ENCODE results near the gene EPHA6.

EPHA6 gene

DNA sequence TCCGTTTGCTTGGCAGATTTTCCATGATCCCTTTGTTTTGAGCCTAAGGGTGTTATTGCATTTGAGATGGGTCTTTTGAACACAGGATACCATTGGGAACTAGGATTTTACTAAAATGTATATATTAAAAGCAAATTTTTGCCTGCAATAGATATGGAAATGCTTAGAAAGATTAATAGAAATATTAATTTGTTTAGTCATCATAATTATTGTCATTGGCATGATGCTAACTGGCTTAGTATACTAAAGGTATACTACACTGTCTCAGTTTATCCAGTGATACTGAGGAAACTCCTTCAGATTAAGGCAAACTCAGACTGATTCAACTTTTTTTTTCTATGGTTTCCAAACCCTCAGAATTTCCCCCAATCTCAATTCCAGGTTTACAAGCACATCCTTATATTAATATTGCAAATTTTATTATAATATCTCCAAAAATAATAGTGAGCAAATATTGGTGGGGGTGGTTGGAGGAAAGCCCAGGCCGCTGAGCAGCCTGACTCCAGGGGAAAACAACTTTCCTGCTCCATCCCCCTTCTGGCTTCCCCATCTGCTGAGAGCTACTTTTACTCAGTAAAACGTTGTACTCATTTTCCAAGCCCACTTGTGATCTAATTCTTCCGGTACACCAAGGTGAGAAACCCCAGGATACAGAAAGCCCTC lies 291.7 kb downstream of the EPHA6 start:
- no peak overlapping the region for H3K4me3 ChIP-seq (ENCODE audit: low read depth, low read length)
- TF ChIP-seq, protein P1, sequence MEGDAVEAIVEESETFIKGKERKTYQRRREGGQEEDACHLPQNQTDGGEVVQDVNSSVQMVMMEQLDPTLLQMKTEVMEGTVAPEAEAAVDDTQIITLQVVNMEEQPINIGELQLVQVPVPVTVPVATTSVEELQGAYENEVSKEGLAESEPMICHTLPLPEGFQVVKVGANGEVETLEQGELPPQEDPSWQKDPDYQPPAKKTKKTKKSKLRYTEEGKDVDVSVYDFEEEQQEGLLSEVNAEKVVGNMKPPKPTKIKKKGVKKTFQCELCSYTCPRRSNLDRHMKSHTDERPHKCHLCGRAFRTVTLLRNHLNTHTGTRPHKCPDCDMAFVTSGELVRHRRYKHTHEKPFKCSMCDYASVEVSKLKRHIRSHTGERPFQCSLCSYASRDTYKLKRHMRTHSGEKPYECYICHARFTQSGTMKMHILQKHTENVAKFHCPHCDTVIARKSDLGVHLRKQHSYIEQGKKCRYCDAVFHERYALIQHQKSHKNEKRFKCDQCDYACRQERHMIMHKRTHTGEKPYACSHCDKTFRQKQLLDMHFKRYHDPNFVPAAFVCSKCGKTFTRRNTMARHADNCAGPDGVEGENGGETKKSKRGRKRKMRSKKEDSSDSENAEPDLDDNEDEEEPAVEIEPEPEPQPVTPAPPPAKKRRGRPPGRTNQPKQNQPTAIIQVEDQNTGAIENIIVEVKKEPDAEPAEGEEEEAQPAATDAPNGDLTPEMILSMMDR (IDR thresholded peaks at IDR 0.05; ENCODE audit: insufficient read depth, low read depth, low read length, missing control alignments), result no peak
- no peak for DNase-seq (ENCODE audit: low read depth)

DNA sequence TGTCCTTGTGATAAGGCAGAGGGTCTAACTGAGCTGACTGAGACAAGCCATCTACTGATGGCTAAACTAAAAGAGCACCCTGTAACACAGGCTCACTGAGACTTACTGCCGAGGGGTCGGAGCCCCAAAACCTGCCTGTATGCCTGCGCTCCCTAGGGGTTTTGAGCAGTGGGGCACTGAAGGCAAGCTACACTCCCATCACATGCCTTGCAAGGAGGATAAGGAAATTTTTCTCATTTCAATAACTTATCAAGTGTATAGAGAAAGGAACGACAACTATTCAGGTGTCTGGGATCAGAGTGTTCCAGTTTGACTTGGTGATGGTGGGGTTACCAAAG lies 292.2 kb downstream of the EPHA6 start:
- no peak overlapping the region for H3K4me3 ChIP-seq (ENCODE audit: low read depth, low read length)
- no peak for DNase-seq (ENCODE audit: low read depth)
- TF ChIP-seq, protein P1 (IDR thresholded peaks at IDR 0.05; ENCODE audit: insufficient read depth, low read depth, low read length, missing control alignments), result no peak

DNA sequence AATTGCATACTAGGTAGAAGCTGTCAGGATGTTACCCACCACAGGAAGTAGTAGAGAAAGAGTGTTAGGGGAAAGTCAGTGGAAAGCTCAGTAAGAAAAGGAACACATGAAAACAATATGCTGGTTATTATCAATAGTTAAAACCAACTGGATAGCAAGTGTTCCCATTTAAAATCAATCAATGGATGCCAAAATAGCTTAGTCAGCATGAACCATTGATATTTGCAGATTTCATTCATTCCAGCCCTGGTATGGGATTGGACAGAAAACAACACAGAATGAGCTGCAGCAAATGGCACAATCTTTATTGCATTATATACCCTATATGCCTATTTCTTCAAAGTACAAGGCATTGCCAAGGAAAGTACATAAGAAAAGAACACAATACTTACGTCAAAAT lies 293.7 kb downstream of the EPHA6 start:
- no peak for DNase-seq (ENCODE audit: low read depth)
- TF ChIP-seq, protein P1 (IDR thresholded peaks at IDR 0.05; ENCODE audit: insufficient read depth, low read depth, low read length, missing control alignments), result no peak

DNA sequence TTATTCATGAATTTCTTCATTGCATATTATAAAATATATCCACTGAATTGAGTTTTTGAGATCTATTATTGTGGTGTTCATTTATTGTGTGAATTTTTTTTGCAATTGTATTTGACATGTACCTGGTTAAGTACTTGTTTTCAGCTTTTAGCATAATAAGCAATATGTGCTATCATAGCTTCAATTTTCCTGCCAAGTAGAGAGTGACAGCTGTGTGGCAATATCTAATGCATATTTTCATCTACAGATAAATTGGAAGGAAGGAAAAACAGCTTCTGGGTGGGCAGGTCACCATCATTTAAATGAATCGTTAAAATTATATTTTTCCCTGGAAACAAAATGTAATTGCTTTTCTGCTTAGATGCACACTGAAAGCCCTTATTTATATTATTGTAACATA lies 296.9 kb downstream of the EPHA6 start:
- TF ChIP-seq, protein P1 (IDR thresholded peaks at IDR 0.05; ENCODE audit: insufficient read depth, low read depth, low read length, missing control alignments), result no peak
- H3K4me3 ChIP-seq (ENCODE audit: low read depth, low read length), result no peak overlapping the region
- no peak for DNase-seq (ENCODE audit: low read depth)

More for the DNA sequence above, 293.7 kb downstream of the EPHA6 start:
- no peak overlapping the region for H3K4me3 ChIP-seq (ENCODE audit: low read depth, low read length)

DNA sequence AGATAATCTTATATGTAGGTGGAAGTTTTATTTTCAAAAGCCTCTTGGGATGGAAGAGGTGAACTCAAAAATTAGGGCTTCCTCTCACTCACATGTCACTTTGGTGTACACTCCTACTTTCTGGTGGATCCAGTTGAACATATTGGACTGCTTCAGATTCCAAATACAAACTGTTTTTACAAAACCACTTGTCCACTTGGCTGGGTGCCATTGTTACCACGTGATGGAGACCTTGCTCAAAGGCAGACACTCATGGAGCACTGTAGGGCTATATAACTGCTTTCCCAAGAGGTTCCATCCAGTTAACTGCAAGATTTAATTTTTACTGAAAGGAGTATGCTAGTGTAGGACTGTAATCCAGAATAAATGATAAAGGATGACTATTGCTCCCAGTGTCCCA lies 307.0 kb downstream of the EPHA6 start:
- H3K4me3 ChIP-seq (ENCODE audit: low read depth, low read length), result no peak overlapping the region
- no peak for DNase-seq (ENCODE audit: low read depth)
- TF ChIP-seq, protein P1 (IDR thresholded peaks at IDR 0.05; ENCODE audit: insufficient read depth, low read depth, low read length, missing control alignments), result no peak

DNA sequence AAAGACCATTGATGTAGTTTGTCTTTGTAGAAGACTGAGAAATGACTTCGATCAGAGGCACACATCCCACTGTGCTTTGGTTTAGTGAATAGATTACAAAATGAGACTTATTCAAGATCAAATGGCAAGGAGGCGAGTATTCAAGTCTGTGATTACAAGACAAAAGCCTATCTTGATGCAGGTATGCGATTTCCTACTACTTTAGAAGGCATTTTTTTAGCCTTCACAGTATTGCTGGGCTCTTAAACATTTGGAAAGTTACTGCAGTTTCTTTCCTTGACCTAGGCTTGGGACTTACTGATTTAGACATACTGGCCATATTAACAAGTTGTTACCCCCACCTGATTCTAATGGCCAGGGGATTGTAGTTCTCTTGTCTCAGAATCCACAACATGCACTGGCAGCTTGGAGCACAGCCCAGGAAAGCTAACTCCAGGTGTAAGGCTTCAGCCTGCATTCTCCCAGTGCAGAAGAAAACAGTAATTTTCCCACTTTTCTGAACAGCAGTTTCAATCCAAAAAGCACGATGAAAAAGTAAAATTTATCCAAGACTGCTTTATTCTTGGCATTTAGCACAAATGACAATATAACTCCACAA lies 311.6 kb downstream of the EPHA6 start:
- DNase-seq (ENCODE audit: low read depth), result no peak
- no peak overlapping the region for H3K4me3 ChIP-seq (ENCODE audit: low read depth, low read length)
- TF ChIP-seq, protein P1 (IDR thresholded peaks at IDR 0.05; ENCODE audit: insufficient read depth, low read depth, low read length, missing control alignments), result no peak

DNA sequence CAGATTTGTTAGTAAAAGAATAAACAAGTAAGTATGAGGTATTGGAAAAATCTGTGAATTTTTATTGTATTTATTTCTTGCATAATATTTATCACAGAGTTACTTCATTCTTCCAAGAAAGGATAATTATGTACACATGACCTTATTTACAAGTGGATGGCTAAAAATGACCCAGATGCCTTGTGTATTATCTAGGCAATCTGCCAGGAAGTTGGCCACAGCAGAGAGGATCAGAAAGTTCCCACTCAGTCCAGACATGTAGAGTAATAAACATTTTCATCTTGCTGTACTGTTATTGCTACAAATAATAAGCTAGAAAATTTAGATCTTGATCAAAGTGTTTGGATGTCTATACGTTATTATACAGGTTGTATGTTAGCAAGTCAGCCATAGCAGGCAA lies 317.1 kb downstream of the EPHA6 start:
- no peak for DNase-seq (ENCODE audit: low read depth)
- H3K4me3 ChIP-seq (ENCODE audit: low read depth, low read length), result no peak overlapping the region

More for the DNA sequence above, 317.1 kb downstream of the EPHA6 start:
- TF ChIP-seq, protein P1 (IDR thresholded peaks at IDR 0.05; ENCODE audit: insufficient read depth, low read depth, low read length, missing control alignments), result no peak

All from GM12865 (cell line).